OCI-LY3 (cell line): ENCODE measurements around the gene ALDH1A1.

Experiments used
- H2AFZ ChIP-seq: fragments of 200-600, 300-600 bp; shearing (Covaris generic); 2 replicates; pipeline ENCODE4 v1.6.0; 2014; ENCODE audit warnings: antibody characterized with exemption, low read depth, low read length
- H3K27ac ChIP-seq: fragments of 200-600, 300-600 bp; sonication (generic); 2 replicates; pipeline ENCODE4 v1.5.1; 2014; ENCODE audit warnings: mild to moderate bottlenecking, low read length, moderate library complexity, mixed read lengths
- H3K27me3 ChIP-seq: fragments of 200-600, 300-600 bp; sonication (generic); 2 replicates; pipeline ENCODE4 v1.6.1; 2014; ENCODE audit warnings: low read depth, low read length, mixed read lengths
- H3K36me3 ChIP-seq: fragments of 200-600, 300-600 bp; sonication (generic); replicated peaks from 2 replicates; pipeline ENCODE3; 2014; ENCODE audit warnings: low read depth, low read length, mixed read lengths
- H3K4me1 ChIP-seq: fragments of 300-600, 200-600 bp; sonication (generic); 2 replicates; pipeline ENCODE4 v1.6.1; 2014; ENCODE audit warnings: low read length, mixed read lengths
- H3K4me2 ChIP-seq: fragments of 200-600, 300-600 bp; sonication (generic); 2 replicates; pipeline ENCODE4 v1.6.1; 2014; ENCODE audit warnings: low read length, mixed read lengths
- H3K4me3 ChIP-seq: fragments of 300-600, 200-600 bp; sonication (generic); 2 replicates; pipeline ENCODE4 v1.5.1; 2014; ENCODE audit warnings: antibody characterized with exemption, mild to moderate bottlenecking, low read length, moderate library complexity
- H3K79me2 ChIP-seq: fragments of 300-600, 200-600 bp; shearing (Covaris generic); 2 replicates; pipeline ENCODE4 v1.6.1; 2014; ENCODE audit warnings: mild to moderate bottlenecking, low read length, mixed read lengths
- H3K9ac ChIP-seq: fragments of 300-600, 200-600 bp; shearing (Covaris generic); 2 replicates; pipeline ENCODE4 v1.6.0; 2014; ENCODE audit warnings: mild to moderate bottlenecking, low read length, moderate library complexity
- H3K9me3 ChIP-seq: fragments of 200-600, 300-600 bp; shearing (Covaris generic); 2 replicates; pipeline ENCODE4 v1.6.1; 2014; ENCODE audit warnings: low read length, mixed read lengths; ENCODE audit not compliant: insufficient read depth
- H4K20me1 ChIP-seq: fragments of 200-600, 300-600 bp; sonication (generic); 2 replicates; pipeline ENCODE4 v1.6.1; 2016; ENCODE audit warnings: low read length, mixed read lengths; ENCODE audit not compliant: insufficient read depth
- CTCF ChIP-seq: fragments of 200-600, 300-600 bp; sonication (generic); IDR thresholded peaks from 2 replicates; pipeline ENCODE4 v1.5.1; 2014; ENCODE audit warnings: antibody characterized with exemption, low read length, low read depth
- EZH2phosphoT487 ChIP-seq: fragments of 200-600 bp; shearing (Covaris generic); IDR thresholded peaks from 2 replicates; pipeline ENCODE4 v1.6.1; 2018; ENCODE audit warnings: antibody characterized with exemption, mixed run types, low read depth

The ALDH1A1 gene

GRCh38 chr9:72984226-72984947, 31.5 kb upstream of the ALDH1A1 start:
- TF ChIP-seq EZH2phosphoT487 (no peak), CTCF (no peak)
- no peak overlapping the region for H3K4me2 ChIP-seq
- H3K9me3 ChIP-seq: no peaks in the 10 kb centered on the region
- H3K9ac ChIP-seq: no peak overlapping the region
- H3K27ac ChIP-seq: no peak overlapping the region
- no peaks in the 10 kb centered on the region for H4K20me1 ChIP-seq
- H2AFZ ChIP-seq: no peak overlapping the region
- no peaks in the 10 kb centered on the region for H3K4me1 ChIP-seq
- H3K36me3 ChIP-seq: no peaks in the 10 kb centered on the region
- no peaks in the 10 kb centered on the region for H3K79me2 ChIP-seq
- H3K27me3 ChIP-seq: no peaks in the 10 kb centered on the region
- no peak overlapping the region for H3K4me3 ChIP-seq

- H2AFZ ChIP-seq: no peak overlapping the region
- no peak for TF ChIP-seq CTCF
- TF ChIP-seq EZH2phosphoT487: no peak
- H3K9me3 ChIP-seq: no peaks in the 10 kb centered on the region
- H3K4me3 ChIP-seq: no peak overlapping the region
- H3K4me1 ChIP-seq: no peaks in the 10 kb centered on the region
- H3K36me3 ChIP-seq: no peaks in the 10 kb centered on the region
- no peaks in the 10 kb centered on the region for H3K79me2 ChIP-seq
- no peak overlapping the region for H3K27ac ChIP-seq
- no peaks in the 10 kb centered on the region for H4K20me1 ChIP-seq
- H3K9ac ChIP-seq: no peak overlapping the region
- no peak overlapping the region for H3K4me2 ChIP-seq
- H3K27me3 ChIP-seq: no peaks in the 10 kb centered on the region
Measured at GRCh38 chr9:72983512-72984225, 30.8 kb upstream of the ALDH1A1 start.

- no peak for TF ChIP-seq EZH2phosphoT487
- no peak for TF ChIP-seq CTCF
- Histone ChIP-seq H2AFZ (no peak overlapping the region), H3K27ac (no peak overlapping the region), H3K36me3 (no peaks in the 10 kb centered on the region), H3K9ac (no peak overlapping the region), H3K79me2 (no peaks in the 10 kb centered on the region), H3K27me3 (no peaks in the 10 kb centered on the region), H3K4me2 (no peak overlapping the region), H3K4me1 (no peaks in the 10 kb centered on the region), H3K9me3 (no peaks in the 10 kb centered on the region), H3K4me3 (no peak overlapping the region), H4K20me1 (no peaks in the 10 kb centered on the region)
Measured at GRCh38 chr9:72983056-72983455, 30.2 kb upstream of the ALDH1A1 start.

GRCh38 chr9:72982146-72982799, 29.4 kb upstream of the ALDH1A1 start:
- Histone ChIP-seq H3K9me3 (no peaks in the 10 kb centered on the region), H3K36me3 (no peaks in the 10 kb centered on the region), H3K4me2 (no peak overlapping the region), H3K27ac (no peak overlapping the region), H2AFZ (no peak overlapping the region), H3K9ac (no peak overlapping the region), H4K20me1 (no peaks in the 10 kb centered on the region), H3K27me3 (no peaks in the 10 kb centered on the region), H3K4me1 (no peaks in the 10 kb centered on the region), H3K79me2 (no peaks in the 10 kb centered on the region), H3K4me3 (no peak overlapping the region)
- TF ChIP-seq CTCF (no peak), EZH2phosphoT487 (no peak)
